ENCODE measurements around the gene LRMDA. TPM values are rescaled to one million over a fixed set of nuclear protein-coding genes. Genes with fewer than 3 reads are reported as not detected.
"Not testable (repeated sequence)": the region's sequence is repeated elsewhere in the genome, so short reads cannot be mapped to it uniquely, and the experiment has no call there.

LRMDA gene
- total RNA-seq, 3 donors from 2014 or later: 8.3 to 17.1 (median 11.1) TPM

GRCh38 chr10:75617485-75618155 lies 186.2 kb downstream of the LRMDA start:
- TF ChIP-seq POLR2A (IDR thresholded peaks at IDR 0.05) (no peak), POLR2AphosphoS5 (IDR thresholded peaks at IDR 0.05) (no peak), CTCF (IDR thresholded peaks at IDR 0.05) (no peak)
- intact Hi-C loops (cut with DNase I; ENCODE audit: low total_unique reads): no loop called here
- Histone ChIP-seq H3K36me3 (no peaks in the 10 kb centered on the region), H3K27ac (no peak overlapping the region), H3K9me3 (no peaks in the 10 kb centered on the region), H3K4me1 (no peaks in the 10 kb centered on the region), H3K4me3 (no peak overlapping the region), H3K27me3 (no peaks in the 10 kb centered on the region)
- no peak for DNase-seq (ENCODE audit: low spot score in 2 of 2)

- Histone ChIP-seq H3K4me1 (no peaks in the 10 kb centered on the region), H3K4me3 (no peak overlapping the region), H3K27ac (no peak overlapping the region), H3K27me3 (no peaks in the 10 kb centered on the region), H3K36me3 (no peaks in the 10 kb centered on the region), H3K9me3 (no peaks in the 10 kb centered on the region)
- TF ChIP-seq CTCF (IDR thresholded peaks at IDR 0.05): no peak
- TF ChIP-seq POLR2A (IDR thresholded peaks at IDR 0.05): no peak
- TF ChIP-seq POLR2AphosphoS5 (IDR thresholded peaks at IDR 0.05): no peak
- DNase-seq (ENCODE audit: low spot score in 2 of 2): no peak
- intact Hi-C loops (cut with DNase I; ENCODE audit: low total_unique reads): no loop called here
Measured at GRCh38 chr10:75619635-75620034, 188.2 kb downstream of the LRMDA start.

- no peak for DNase-seq (ENCODE audit: low spot score in 2 of 2)
- intact Hi-C loops (cut with DNase I; ENCODE audit: low total_unique reads): no loop called here
- TF ChIP-seq POLR2A (IDR thresholded peaks at IDR 0.05) (no peak), CTCF (IDR thresholded peaks at IDR 0.05) (no peak), POLR2AphosphoS5 (IDR thresholded peaks at IDR 0.05) (no peak)
- Histone ChIP-seq H3K4me3 (no peak overlapping the region), H3K27ac (no peak overlapping the region), H3K36me3 (no peaks in the 10 kb centered on the region), H3K27me3 (no peaks in the 10 kb centered on the region), H3K9me3 (no peaks in the 10 kb centered on the region), H3K4me1 (no peaks in the 10 kb centered on the region)
Measured at GRCh38 chr10:75620356-75620755, 188.9 kb downstream of the LRMDA start.

- H3K36me3 ChIP-seq; intact Hi-C loops (cut with DNase I; ENCODE audit: low total_unique reads); H3K9me3 ChIP-seq; H3K27ac ChIP-seq; DNase-seq (ENCODE audit: low spot score in 2 of 2); H3K4me1 ChIP-seq; H3K27me3 ChIP-seq; H3K4me3 ChIP-seq: not testable (repeated sequence)
Measured at GRCh38 chr10:75621003-75621402, 189.6 kb downstream of the LRMDA start.

- H3K27ac ChIP-seq: no peak overlapping the region
- no peak overlapping the region for H3K4me3 ChIP-seq
- intact Hi-C loops (cut with DNase I; ENCODE audit: low total_unique reads): no loop called here
- no peaks in the 10 kb centered on the region for H3K9me3 ChIP-seq
- no peaks in the 10 kb centered on the region for H3K36me3 ChIP-seq
- no peaks in the 10 kb centered on the region for H3K27me3 ChIP-seq
- no peaks in the 10 kb centered on the region for H3K4me1 ChIP-seq
- DNase-seq (ENCODE audit: low spot score in 2 of 2): no peak
- no peak for TF ChIP-seq POLR2A (IDR thresholded peaks at IDR 0.05)
- no peak for TF ChIP-seq CTCF (IDR thresholded peaks at IDR 0.05)
- TF ChIP-seq POLR2AphosphoS5 (IDR thresholded peaks at IDR 0.05): no peak
Measured at GRCh38 chr10:75622503-75622902, 191.1 kb downstream of the LRMDA start.
